Measurements from ENCODE around the gene ORAI3.

- no peak for TF ChIP-seq GATA2 (IDR thresholded peaks at IDR 0.05; ENCODE audit: low read depth, low read length)
- no peak for TF ChIP-seq GATA3 (IDR thresholded peaks at IDR 0.05; ENCODE audit: low read depth, low read length)
Measured at GRCh38 chr16:30995927-30996323, 47.1 kb downstream of the ORAI3 start.

Measured in SH-SY5Y (cell line).